ENCODE measurements around the gene SLC9A3.
A peak's percentile ranks its signal among the peaks of the same experiment; 100 is the strongest.
"Not testable (repeated sequence)": the region's sequence is repeated elsewhere in the genome, so short reads cannot be mapped to it uniquely, and the experiment has no call there.

The SLC9A3 gene
- 0 to 1.5 (median 0) reads per million in 17 experiments for total RNA-seq

GRCh38 chr5:524234-524972, at the start of gene SLC9A3:
Gene SLC9A3 (minus strand): TSS chr5:524449.
- DNase-seq: no peak

GRCh38 chr5:573976-574375, 49.7 kb upstream of the SLC9A3 start:
- no peak for DNase-seq

GRCh38 chr5:573206-573605, 49.0 kb upstream of the SLC9A3 start:
- no peak for DNase-seq

GRCh38 chr5:572398-573019, 48.3 kb upstream of the SLC9A3 start:
- DNase-seq: no peak

GRCh38 chr5:571791-572190, 47.5 kb upstream of the SLC9A3 start:
- no peak for DNase-seq

GRCh38 chr5:570886-571285, 46.6 kb upstream of the SLC9A3 start:
- DNase-seq: no peak

- DNase-seq: no peak
Observed at GRCh38 chr5:570446-570845, 46.2 kb upstream of the SLC9A3 start.

- DNase-seq: no peak
Observed at GRCh38 chr5:569868-570361, 45.7 kb upstream of the SLC9A3 start.

- DNase-seq: no peak
Observed at GRCh38 chr5:569358-569867, 45.2 kb upstream of the SLC9A3 start.

GRCh38 chr5:568809-569208, 44.6 kb upstream of the SLC9A3 start:
- no peak for DNase-seq

GRCh38 chr5:568061-568781, 44.0 kb upstream of the SLC9A3 start:
- peak in 1 of 4 experiments; percentile 35 for DNase-seq

GRCh38 chr5:567664-568060, 43.4 kb upstream of the SLC9A3 start:
- DNase-seq: no peak

- DNase-seq: no peak
Observed at GRCh38 chr5:566636-567309, 42.5 kb upstream of the SLC9A3 start.

- DNase-seq: no peak
Observed at GRCh38 chr5:565782-566440, 41.7 kb upstream of the SLC9A3 start.

- no peak for DNase-seq
Observed at GRCh38 chr5:561408-561807, 37.2 kb upstream of the SLC9A3 start.

- no peak for DNase-seq
Observed at GRCh38 chr5:560792-561166, 36.5 kb upstream of the SLC9A3 start.

- DNase-seq: no peak
Observed at GRCh38 chr5:558871-559503, 34.7 kb upstream of the SLC9A3 start.

GRCh38 chr5:558326-558725, 34.1 kb upstream of the SLC9A3 start:
- DNase-seq: no peak

- DNase-seq: not testable (repeated sequence)
Observed at GRCh38 chr5:557917-558316, 33.7 kb upstream of the SLC9A3 start.

- no peak for DNase-seq
Observed at GRCh38 chr5:556909-557441, 32.7 kb upstream of the SLC9A3 start.

GRCh38 chr5:555058-555623, 30.9 kb upstream of the SLC9A3 start:
- DNase-seq: no peak

All from suppressor macrophage (primary cell).